GDM1 (cell line): Measurements from ENCODE around the gene CABS1.

ENCODE experiments used
- DNase-seq: peaks from one replicate; lab custom pipeline; 2025; lab: John Stamatoyannopoulos, UW

Gene CABS1

DNA sequence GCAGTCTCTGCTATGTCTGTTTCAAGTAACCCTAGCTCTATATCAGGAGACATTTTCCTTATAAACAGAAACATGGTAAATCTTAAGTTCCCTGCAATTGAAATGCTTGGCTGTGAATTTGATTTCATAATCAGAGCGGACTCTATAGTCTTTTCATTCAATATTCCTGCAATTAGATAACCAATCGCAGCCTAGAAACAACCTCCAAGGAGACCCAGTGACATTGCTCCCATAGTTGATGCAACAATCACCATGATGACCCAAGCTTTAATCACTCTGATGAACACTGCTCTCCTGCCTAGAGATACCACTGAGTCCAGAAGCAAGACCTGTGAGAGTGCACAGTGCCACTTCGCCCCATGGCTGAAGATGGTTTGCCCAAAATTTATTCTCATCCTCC is at the start of gene CABS1:
TSS of gene CABS1 (plus strand) at position 301 of the 400 bp plus-strand sequence. CDS start at position 360, 59 bp downstream.
- no peak for DNase-seq

DNA sequence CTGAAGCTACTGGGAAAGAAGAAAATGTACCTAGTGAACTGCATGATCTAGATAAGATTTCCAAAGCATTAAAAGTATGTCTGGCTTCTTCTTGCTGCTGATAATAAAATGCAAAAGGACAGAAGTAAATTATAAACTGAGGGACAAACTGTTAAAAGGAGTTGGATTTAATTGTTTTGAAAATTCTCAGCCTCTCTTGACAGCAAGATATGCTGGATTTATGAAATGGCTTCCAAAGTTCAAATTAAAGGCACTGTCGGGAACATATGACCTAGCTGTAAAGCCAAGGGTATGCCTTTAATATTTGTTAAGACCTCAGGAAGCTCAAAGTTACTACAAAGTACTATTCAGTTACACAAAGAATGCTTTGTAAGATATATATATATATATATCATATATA is 46.1 kb upstream of the CABS1 start:
- no peak for DNase-seq

DNA sequence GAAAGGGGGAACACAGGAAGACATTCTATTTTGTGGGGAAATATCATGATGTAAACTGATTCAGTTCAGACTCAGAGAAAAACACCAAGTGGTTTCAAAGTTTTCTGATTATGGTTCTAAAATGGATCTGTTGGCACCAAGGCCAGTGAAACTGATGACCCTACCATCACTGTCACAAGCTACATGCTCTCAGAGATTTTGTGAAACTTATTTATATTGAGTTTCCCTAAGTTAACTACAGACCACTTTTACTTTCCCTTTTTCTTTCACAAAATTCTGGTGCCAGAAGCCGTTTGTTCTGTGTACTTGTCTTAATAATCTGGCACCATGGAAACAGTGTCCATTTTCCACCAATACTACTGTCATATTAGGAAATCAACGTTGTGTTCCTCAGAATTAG is 43.4 kb upstream of the CABS1 start:
- no peak for DNase-seq

DNA sequence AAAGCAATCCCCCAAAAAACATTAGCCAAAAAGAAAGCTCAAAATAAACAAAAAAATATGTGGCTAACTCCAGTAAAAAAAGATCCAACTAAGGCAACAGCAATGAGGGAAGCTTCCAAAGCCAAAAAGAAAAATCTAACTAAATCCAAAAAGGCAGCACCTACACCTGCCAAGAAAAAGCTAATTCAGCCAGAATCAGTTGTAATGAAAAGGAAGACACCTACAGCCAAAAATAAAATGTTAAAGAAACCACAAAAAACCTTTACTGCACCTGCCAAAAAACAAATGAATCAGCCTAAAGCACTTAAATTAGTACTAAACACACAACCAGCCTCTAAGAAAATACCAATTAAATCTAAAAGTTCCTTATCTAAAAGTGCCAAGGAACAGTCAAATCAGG is 37.2 kb upstream of the CABS1 start:
- DNase-seq: no peak

DNA sequence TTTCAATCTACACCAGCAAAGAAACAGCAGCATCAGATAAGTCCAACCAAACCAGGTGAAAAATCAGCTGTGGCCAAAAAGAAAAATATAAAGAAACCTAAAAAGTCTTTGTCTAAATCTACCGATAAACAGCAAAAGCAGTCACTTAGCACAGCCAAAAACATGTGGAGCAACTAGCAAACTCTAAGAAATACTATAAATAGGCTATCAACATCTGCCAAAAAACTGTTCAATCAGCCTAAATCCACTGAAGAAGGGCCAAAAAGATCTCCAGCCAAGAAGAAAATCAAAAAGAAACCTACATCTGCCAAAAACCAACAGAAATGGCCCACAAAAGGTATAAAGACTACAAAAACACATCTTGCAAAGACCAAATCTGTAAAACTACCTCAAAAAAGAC is 36.7 kb upstream of the CABS1 start:
- no peak for DNase-seq

DNA sequence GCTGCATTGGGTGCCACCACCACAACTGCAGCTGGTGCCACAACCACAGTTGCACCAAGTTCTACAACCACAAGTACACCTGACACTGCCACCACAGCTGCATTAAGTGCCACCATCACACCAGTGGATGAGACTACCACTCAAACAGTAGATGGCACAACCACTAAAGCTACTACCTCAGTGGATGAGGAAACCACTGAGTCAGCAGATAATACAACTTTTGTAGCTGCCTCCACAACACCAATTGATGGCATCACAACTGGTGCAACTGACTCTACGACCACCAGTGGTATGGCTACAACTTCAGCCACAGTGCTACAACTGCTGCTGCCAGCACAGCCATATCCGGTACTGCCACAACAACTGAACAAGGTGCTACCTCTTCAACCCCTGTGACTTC is 35.1 kb upstream of the CABS1 start:
- no peak for DNase-seq

DNA sequence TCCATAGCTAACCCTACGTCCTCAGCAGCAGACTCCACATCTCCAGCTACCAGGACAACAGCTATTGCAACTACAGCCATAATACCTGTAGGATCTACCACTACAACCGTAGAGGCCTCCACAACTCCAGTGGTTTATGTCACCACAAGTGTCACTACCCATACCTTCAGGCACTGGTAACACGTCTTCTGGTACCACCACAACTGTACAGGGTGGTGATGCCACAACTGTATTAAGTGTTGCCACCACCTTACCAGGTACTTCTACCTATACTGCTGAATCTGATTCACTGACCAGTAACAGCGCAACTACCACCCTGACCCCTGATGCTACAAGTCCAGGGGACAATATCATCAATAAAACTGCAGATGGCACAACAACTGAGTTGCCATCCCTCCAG is 34.6 kb upstream of the CABS1 start:
- no peak for DNase-seq

DNA sequence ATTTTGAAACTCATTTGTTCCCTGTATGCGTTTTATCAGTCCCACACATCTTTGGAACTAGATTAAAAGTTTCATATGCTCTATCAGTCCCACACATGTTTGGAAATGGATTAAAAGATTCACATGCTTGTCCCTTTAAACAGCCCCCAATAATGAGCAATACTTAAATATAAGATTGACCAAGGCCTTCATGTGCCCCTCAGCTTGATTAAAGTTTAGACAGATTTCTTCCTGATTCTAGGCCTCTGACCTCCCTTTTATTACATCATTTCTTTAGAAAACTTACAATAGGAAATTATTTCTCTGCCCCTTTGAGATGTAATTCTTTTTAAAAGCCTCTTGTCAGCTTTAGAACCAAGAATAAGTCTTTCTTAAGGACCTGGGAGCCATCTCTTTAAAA is 31.7 kb upstream of the CABS1 start:
- DNase-seq: no peak

DNA sequence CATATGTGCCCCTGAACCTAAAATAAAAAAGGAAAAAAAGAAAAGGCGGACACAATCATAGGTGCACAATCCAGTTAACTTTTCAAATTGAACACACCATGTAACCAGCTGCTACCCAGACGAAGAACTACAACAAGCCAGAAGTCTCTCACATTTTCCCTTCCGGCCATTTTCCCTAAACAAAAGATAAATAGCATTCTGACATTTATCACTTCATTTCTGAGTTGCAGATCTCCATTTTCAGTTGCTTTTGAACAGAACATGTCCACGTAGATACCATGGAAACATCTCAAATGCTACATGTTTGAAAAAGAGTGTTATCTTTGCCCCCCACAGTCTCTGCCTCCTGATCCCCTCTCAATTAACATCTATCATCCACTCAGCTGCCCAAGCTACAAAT is 29.2 kb upstream of the CABS1 start:
- DNase-seq: no peak

DNA sequence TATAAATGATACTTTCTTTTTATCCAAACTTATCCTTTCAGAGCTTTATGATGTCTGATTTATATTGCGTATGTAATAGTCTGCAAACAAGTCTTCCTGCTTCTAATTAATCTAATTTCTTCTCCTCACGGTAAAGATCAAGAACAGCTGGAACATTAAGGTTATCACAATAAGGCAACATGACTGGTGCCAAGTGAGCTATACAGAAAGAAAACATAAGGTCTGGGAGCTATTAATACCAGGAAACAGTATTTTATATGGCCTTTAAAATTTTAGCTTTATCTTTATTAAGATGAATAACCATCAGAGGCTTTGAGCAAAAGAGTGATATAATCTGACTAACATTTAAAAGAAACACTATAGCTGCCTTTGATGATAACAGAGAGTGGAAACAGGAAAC is 28.7 kb upstream of the CABS1 start:
- DNase-seq: no peak

DNA sequence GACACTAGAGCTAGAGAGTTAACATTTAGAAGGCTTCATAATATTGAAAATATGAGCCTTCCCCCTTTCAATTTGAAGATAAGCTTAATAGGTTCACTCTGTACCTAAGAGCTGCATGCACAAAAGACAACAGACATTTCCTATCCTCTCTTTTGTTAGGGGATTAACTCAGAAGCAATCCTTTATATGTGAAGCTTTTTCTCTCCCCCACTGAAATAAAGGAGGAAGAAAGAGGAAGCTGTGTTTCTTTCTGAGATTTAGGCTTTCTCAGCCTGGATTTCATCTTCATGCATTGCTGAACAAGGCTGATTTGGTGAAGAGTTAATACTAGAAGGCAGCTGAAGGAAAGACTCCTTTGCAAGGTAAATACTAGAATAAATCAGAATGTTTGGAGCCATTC is 21.0 kb upstream of the CABS1 start:
- no peak for DNase-seq

DNA sequence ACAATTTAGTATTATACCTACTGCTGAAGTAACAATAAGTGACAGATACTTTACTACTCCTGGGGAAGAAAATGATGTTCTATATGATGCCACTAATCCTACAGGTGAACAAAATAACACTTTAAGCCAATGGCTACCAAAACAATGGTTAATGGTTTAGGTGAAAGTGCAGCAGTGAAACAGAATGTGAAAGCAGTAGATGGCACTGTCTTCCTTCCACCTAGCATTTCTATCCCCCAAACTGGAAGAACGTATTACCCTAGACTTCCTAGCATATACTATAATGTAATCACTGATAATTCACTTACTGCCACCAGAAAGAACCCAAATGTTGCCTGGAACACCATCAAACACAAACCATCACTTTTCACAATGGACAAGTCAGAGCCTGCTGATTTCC is 18.9 kb upstream of the CABS1 start:
- no peak for DNase-seq

DNA sequence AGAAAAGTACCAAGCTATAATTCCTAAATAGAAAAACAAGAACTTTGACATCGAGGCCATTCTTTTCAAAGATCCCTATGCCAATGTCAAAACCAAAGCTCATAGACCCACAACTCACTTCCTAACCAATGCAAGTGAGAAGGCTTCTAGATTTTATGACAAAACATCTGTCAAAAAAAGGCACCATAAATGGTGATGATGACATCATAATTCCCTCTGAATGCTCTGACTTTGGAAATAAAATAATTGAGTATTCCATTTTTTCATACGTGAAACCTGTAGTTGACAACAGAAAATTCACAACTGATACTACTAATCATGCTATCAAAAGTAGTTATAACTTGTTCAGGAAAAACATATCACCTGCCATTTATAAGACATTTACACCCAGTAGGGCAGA is 8.7 kb upstream of the CABS1 start:
- DNase-seq: no peak

DNA sequence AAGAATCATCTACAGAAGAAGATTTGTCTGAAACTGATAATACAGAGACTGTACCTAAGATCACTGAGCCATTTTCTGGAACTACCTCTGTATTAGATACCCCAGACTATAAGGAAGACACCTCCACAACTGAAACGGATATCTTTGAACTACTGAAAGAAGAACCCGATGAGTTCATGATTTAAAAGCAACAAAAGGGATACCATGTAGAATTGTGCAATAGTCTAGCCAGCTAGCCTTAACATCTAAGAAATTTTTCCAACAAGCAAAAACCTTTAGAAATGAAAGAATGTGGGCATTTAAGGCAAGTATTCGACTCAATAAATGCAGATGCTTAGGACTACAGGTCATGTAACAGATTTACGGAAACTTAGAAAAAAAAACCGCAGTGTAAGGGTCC is 1.3 kb downstream of the CABS1 start:
- DNase-seq: no peak

DNA sequence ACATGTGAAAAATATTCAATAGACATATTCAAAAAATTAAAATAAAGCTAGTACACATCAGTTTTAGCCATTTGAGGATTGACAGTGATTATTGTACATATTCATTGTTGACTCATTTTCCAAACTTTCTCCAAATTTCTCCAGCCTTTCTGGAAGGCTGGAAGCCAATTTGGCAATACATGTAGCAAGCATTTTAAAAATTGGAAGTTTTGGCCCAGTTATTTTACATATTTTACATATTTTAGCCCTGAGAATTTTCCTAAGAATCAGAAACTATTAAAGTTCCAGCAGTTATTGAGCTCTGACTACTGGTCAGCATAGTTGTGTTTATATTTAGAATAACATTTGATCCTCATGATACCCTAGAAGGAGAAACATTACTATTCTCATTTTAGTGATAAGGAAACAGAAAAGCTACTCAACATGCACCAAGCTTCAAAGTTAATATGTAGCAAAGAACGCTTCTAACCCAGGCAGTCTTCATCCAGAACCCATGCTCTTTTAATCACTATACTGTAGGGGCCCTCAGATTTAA is 3.2 kb downstream of the CABS1 start:
- no peak for DNase-seq

DNA sequence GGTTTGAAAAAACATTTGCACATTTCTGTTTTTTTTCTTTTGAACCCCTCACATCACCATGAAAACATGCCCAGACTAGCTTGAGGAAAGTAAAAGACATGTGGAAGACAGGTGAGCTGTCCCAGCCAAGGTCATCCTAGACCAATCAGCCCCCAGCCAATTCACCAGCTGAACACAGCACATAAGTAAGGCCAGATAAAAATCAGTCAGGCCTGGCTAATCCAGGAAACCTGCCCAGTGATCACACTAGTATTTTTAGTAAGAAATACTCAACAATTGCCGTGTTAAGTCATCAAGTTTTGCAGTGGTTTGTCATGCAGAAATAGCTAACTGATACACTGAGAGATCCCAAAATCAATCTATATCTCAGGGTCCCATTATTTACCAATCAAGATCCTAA is 21.4 kb downstream of the CABS1 start:
- DNase-seq: no peak

DNA sequence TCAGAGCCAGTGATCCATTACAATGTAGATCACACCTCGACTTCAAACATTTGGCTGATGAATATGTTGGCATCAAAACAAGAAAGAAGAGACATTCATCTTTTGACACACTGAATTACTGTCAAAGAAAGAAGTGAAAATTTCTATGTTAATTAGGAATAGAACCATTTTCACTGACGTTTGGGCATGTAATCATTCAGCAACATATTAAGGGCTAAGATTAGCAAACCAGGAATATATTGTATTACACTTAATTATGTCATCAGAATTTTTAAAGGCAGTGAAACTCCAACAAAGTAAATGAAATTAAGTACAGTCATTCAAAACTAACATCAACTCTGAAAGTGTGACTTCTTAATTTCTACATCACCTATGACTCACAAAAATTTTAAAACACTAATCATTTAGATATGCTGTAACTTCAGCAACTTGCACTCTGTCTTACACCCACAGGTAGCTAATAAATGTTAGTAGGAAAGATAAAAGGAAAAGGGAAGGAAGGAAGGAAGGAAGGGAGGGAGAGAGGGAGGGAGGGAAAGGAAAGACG is 24.4 kb downstream of the CABS1 start:
- DNase-seq: no peak

DNA sequence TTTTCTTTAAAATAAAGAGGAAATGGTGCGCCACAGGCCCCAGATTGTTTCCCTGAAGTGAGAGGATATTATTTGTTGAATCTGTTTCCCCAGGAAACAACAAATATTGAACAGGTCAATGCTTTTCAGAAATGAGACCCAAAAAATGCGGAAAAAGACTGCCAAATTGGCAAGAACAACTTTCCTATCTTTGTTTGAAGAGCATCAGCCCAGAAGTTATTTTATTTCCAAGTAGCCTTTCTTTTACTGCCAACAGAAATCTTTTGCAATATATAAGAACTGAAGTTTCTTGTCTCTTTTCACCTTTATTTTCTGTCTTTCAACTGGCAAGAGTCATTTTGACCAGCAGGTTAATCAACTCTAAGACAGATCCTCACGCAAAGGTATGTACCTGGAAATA is 25.7 kb downstream of the CABS1 start, which contains the start of gene SMR3A:
TSS of gene SMR3A (plus strand) at position 301 of the 400 bp plus-strand sequence. CDS start 1,356 bp downstream, outside the sequence.
- DNase-seq: no peak

DNA sequence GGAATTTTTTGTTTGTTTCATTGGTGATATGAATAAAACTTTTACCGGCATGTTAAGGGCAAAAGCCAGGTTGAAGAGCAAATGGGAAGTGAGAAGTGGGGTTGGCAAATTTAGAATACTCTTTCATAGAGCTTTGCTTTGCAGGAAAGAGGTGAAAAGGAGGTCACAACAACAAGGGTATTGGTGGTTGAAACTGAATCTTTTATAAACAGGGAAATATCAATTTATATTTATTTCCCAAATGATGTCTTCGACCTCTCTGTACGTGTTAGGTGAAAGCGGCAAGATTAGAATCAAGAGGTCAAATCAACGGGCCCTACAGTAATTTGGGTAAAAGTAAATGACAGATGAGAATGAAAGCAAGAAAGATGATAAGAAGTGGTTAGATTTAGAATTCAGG is 29.2 kb downstream of the CABS1 start:
- no peak for DNase-seq

DNA sequence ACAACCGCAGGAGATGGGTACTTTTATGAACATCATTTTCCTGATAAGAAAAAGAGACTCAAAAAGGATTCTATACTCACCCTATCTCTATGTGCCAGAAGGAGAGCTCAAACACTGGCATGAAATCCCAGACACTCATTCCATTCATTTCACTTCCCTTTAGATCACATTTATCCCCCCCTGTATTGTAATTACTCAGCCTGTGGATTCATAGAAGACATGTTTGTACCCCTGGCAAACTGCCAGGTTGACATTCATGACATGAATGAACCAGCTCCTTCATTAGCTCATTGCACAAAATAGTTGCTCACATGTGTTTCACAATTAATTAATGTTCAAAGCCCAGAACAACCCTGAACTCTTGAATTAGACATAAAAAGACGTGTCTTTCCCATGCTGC is 30.7 kb downstream of the CABS1 start:
- no peak for DNase-seq

DNA sequence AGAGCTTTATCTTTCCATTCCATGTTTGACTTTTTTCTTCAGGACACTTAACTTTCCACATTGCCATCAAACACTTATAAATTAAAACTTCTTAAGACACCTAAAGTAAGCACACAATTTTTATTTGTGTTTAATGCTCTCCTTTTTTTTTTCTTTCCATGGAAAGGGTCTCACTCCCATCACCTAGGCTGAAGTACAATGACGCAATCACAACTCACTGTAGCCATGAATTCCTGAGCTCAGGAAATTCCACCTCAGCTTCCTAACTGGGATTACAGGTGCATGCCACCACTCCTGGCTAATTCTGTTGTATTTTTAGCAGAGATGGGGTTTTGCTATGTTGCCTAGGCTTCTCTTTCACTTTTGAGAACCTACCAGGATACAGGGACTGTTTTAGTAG is 33.0 kb downstream of the CABS1 start:
- DNase-seq: no peak

DNA sequence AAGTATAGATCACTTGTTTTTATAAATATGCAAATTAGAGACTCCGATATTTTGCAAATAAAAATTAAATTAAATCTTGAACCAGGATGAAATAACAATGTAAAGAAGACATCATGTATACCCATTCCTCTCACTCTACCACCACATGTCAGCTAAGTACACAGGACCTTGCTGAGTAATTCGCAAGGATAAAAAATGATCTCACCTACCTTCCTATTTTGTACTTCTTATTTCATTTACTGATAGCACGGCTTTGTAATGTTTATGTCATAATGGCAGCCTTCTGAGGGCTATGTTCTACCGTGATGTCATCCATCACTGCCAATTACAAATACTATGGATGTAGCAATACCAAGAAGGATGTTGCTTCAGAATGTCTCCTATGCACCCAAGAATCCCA is 37.2 kb downstream of the CABS1 start:
- no peak for DNase-seq

DNA sequence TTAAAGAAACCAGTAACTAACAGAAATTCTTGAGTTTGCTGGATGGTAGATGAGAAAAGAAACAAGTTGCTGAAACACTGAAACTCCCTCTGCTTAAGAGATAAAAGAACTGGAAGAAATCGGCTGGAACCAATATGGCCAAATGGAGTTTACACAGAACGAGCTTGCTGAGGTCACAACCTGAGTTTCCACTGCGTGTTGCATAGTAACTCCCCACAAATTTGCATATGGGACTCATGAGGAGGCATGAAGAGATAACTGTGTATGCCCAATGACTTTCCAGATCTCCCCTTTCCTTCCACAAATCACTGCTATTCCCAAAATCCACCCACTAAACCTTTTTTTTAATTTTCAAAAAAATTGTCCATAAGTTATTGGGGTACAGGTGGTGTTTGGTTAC is 38.0 kb downstream of the CABS1 start:
- no peak for DNase-seq

DNA sequence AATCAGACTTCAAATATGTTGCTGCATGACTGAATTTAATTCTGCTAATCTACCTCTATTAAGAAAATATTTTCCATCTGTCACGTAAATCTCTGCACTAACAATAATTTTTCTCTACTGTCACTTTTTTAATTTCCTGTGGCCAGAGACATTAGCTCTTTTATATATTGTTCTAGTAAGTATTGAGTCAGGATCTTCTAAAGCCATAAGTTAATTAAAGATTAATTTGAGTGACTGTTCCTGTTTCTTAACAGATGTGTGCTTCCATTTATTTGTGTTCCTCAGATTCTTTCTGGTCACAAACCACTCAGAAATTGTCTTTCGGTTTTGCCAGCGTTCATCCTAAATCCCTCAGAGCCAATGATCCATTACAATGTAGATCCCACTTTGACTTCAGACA is 45.8 kb downstream of the CABS1 start:
- DNase-seq: no peak
